GM12891 (cell line): ENCODE data around the gene MARK3.

Experiments used
- DNase-seq: peaks from one replicate; pipeline ENCODE4 v3.0.0; 2011; ENCODE audit warnings: low spot score; ENCODE audit not compliant: insufficient read length
- FAIRE-seq: peaks from 2 replicates; lab custom pipeline; 2011; peaks lifted over from hg19 to GRCh38; lab: Jason Lieb, UNC
- PAX5 ChIP-seq: IDR thresholded peaks from 2 replicates; pipeline ENCODE4 v1.6.1; 2011; ENCODE audit warnings: low read length, moderate library complexity, mild to moderate bottlenecking; ENCODE audit not compliant: insufficient read depth, severe bottlenecking
- POLR2A ChIP-seq: IDR thresholded peaks from 2 replicates; pipeline ENCODE4 v1.6.1; 2011; ENCODE audit warnings: low read depth, low read length, control low read depth
- POLR2AphosphoS5 ChIP-seq: IDR thresholded peaks from 2 replicates; pipeline ENCODE4 v1.6.1; 2011; ENCODE audit warnings: low read depth, low read length, control low read depth
- POU2F2 ChIP-seq: IDR thresholded peaks from 2 replicates; pipeline ENCODE4 v1.6.1; 2011; ENCODE audit warnings: low read depth, mild to moderate bottlenecking, control low read depth, low read length, moderate library complexity
- SPI1 ChIP-seq: IDR thresholded peaks from 2 replicates; pipeline ENCODE4 v1.6.1; 2011; ENCODE audit warnings: low read depth, low read length, control low read depth
- TAF1 ChIP-seq: IDR thresholded peaks from 2 replicates; pipeline ENCODE4 v1.6.1; 2011; ENCODE audit warnings: low read depth, low read length, control low read depth

Gene MARK3

GRCh38 chr14:103537175-103537990, 152.2 kb downstream of the MARK3 start:
- DNase-seq (no peak), FAIRE-seq (no peak)
- TF ChIP-seq POLR2A (no peak), SPI1 (no peak), PAX5 (no peak), POU2F2 (no peak), TAF1 (no peak), POLR2AphosphoS5 (no peak)

- FAIRE-seq, result no peak
- TF ChIP-seq SPI1 (no peak), POLR2AphosphoS5 (no peak), PAX5 (no peak), TAF1 (no peak), POU2F2 (no peak), POLR2A (no peak)
- no peak for DNase-seq
Observed at GRCh38 chr14:103538291-103539055, 153.3 kb downstream of the MARK3 start.

- no peak for DNase-seq
- no peak for TF ChIP-seq SPI1
- no peak for TF ChIP-seq POLR2AphosphoS5
- no peak for TF ChIP-seq TAF1
- TF ChIP-seq POU2F2, result no peak
- no peak for TF ChIP-seq POLR2A
- no peak for TF ChIP-seq PAX5
- no peak for FAIRE-seq
Observed at GRCh38 chr14:103539056-103539825, 154.0 kb downstream of the MARK3 start.

GRCh38 chr14:103540821-103541708, 155.8 kb downstream of the MARK3 start:
- TF ChIP-seq POU2F2, result no peak
- TF ChIP-seq SPI1, result no peak
- TF ChIP-seq POLR2A, result no peak
- no peak for TF ChIP-seq PAX5
- no peak for TF ChIP-seq TAF1
- TF ChIP-seq POLR2AphosphoS5, result no peak
- FAIRE-seq (no peak), DNase-seq (no peak)

GRCh38 chr14:103541709-103542604, 156.7 kb downstream of the MARK3 start:
- DNase-seq (no peak), FAIRE-seq (no peak)
- TF ChIP-seq PAX5, result no peak
- TF ChIP-seq POLR2A, result no peak
- TF ChIP-seq SPI1, result no peak
- no peak for TF ChIP-seq POU2F2
- no peak for TF ChIP-seq TAF1
- no peak for TF ChIP-seq POLR2AphosphoS5

GRCh38 chr14:103542605-103543088, 157.4 kb downstream of the MARK3 start:
- TF ChIP-seq POU2F2, result no peak
- TF ChIP-seq PAX5, result no peak
- TF ChIP-seq POLR2A, result no peak
- no peak for TF ChIP-seq TAF1
- no peak for TF ChIP-seq SPI1
- no peak for FAIRE-seq

GRCh38 chr14:103543140-103543539, 157.9 kb downstream of the MARK3 start:
- no peak for TF ChIP-seq POLR2A
- TF ChIP-seq SPI1, result no peak
- no peak for TF ChIP-seq PAX5
- no peak for TF ChIP-seq TAF1
- TF ChIP-seq POU2F2, result no peak
- TF ChIP-seq POLR2AphosphoS5, result no peak
- FAIRE-seq (no peak), DNase-seq (no peak)

More at GRCh38 chr14:103542605-103543088, 157.4 kb downstream of the MARK3 start:
- no peak for DNase-seq

- no peak for TF ChIP-seq POLR2A
- no peak for TF ChIP-seq POLR2AphosphoS5
- TF ChIP-seq POU2F2, result no peak
- no peak for TF ChIP-seq SPI1
- no peak for TF ChIP-seq TAF1
- no peak for TF ChIP-seq PAX5
- no peak for DNase-seq
- no peak for FAIRE-seq
Observed at GRCh38 chr14:103543721-103544387, 158.6 kb downstream of the MARK3 start.
